Stimulated activated CD4-positive, alpha-beta T cell treated with anti-CD3 and anti-CD28 coated beads, TNF-alpha, amount 100 ng/mL, for 1 hour (primary cell): Measurements from ENCODE around the gene MC1R.
A peak's percentile ranks its signal among the peaks of the same experiment; 100 is the strongest.
"Not testable (repeated sequence)": the region's sequence is repeated elsewhere in the genome, so short reads cannot be mapped to it uniquely, and the experiment has no call there.

Experiments
- DNase-seq, 3 donors: peaks; one replicate each; pipeline ENCODE4 v3.0.0-alpha.2; 2020; ENCODE audit warnings: low read depth in 3 of 3, low spot score in 1 of 3

MC1R gene

GRCh38 chr16:89913408-89914387 lies 5.0 kb upstream of the MC1R start:
- DNase-seq = no peak

GRCh38 chr16:89914642-89915285 lies 3.9 kb upstream of the MC1R start:
- not testable (repeated sequence) for DNase-seq

- no peak for DNase-seq
Observed at GRCh38 chr16:89915303-89916232, 3.1 kb upstream of the MC1R start.

GRCh38 chr16:89917773-89918452 lies 749 bp upstream of the MC1R start:
- peak; percentile 35 to 49 (median 37) for DNase-seq

- no peak for DNase-seq
Observed at GRCh38 chr16:89919535-89920406, 1.1 kb downstream of the MC1R start.

- DNase-seq = no peak
Observed at GRCh38 chr16:89920723-89921122, 2.1 kb downstream of the MC1R start.

GRCh38 chr16:89921131-89921701 lies 2.6 kb downstream of the MC1R start:
- no peak for DNase-seq

GRCh38 chr16:89921702-89922476 lies 3.2 kb downstream of the MC1R start:
- no peak for DNase-seq

GRCh38 chr16:89922477-89922883 lies 3.8 kb downstream of the MC1R start:
- no peak for DNase-seq

- no peak for DNase-seq
Observed at GRCh38 chr16:89922884-89923639, 4.4 kb downstream of the MC1R start, which contains the start of gene TUBB3. Gene TUBB3 (plus strand): TSS chr16:89923342. CDS start chr16:89923402, 60 bp downstream.

- DNase-seq = no peak
Observed at GRCh38 chr16:89923640-89924296, 5.1 kb downstream of the MC1R start.

GRCh38 chr16:89924297-89924924 lies 5.7 kb downstream of the MC1R start:
- DNase-seq = no peak

- no peak for DNase-seq
Observed at GRCh38 chr16:89924925-89925307, 6.3 kb downstream of the MC1R start.

GRCh38 chr16:89925596-89926079 lies 7.0 kb downstream of the MC1R start:
- no peak for DNase-seq

- DNase-seq = no peak
Observed at GRCh38 chr16:89931305-89931896, 12.7 kb downstream of the MC1R start.

- no peak for DNase-seq
Observed at GRCh38 chr16:89931964-89932363, 13.3 kb downstream of the MC1R start.
